ENCODE results near the gene KNDC1.

KNDC1 gene

DNA sequence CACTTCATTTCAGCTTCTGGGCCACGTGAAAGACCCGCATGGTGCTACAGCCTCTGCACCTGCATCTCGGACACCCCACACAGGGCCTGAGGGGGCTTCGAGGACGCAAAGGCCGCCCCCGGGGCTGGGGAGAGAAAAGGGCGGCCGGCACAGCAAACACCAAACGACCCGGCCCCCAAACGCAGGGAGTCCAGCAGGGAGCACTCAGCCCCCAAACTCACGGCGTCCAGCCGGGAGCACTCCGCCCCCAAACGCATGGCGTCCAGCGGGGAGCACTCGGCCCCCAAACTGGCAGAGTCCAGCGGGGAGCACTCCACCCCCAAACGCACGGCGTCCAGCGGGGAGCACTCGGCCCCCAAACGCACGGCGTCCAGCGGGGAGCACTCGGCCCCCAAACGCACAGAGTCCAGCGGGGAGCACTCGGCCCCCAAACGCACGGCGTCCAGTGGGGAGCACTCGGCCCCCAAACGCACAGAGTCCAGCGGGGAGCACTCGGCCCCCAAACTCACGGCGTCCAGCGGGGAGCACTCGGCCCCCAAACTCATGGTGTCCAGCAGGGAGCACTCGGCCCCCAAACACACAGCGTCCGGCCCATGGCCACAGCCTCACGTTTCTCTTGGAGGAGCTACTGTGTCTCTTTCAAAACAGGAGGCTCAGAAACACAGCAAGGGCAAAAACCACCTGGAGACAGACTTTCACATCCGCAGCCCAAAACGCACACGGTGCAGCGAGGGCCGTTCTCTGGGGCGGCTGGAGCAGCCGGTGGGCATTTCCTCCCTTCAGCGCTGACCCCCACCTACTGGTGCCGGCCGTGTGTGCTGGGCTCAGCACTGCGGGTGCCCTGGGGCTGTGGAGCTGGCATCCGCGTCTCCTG is 43.0 kb downstream of the KNDC1 start:
- in situ Hi-C loops (cut with HindIII; ENCODE audit: low sequenced_read_pairs): no loop called here
- H3K4me3 ChIP-seq (ENCODE audit: low read depth, low read length): no peak overlapping the region
- TF ChIP-seq, protein P1, sequence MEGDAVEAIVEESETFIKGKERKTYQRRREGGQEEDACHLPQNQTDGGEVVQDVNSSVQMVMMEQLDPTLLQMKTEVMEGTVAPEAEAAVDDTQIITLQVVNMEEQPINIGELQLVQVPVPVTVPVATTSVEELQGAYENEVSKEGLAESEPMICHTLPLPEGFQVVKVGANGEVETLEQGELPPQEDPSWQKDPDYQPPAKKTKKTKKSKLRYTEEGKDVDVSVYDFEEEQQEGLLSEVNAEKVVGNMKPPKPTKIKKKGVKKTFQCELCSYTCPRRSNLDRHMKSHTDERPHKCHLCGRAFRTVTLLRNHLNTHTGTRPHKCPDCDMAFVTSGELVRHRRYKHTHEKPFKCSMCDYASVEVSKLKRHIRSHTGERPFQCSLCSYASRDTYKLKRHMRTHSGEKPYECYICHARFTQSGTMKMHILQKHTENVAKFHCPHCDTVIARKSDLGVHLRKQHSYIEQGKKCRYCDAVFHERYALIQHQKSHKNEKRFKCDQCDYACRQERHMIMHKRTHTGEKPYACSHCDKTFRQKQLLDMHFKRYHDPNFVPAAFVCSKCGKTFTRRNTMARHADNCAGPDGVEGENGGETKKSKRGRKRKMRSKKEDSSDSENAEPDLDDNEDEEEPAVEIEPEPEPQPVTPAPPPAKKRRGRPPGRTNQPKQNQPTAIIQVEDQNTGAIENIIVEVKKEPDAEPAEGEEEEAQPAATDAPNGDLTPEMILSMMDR (IDR thresholded peaks at IDR 0.05; ENCODE audit: low read depth, low read length): no peak
- DNase-seq (ENCODE audit: low read depth, low spot score): no peak

DNA sequence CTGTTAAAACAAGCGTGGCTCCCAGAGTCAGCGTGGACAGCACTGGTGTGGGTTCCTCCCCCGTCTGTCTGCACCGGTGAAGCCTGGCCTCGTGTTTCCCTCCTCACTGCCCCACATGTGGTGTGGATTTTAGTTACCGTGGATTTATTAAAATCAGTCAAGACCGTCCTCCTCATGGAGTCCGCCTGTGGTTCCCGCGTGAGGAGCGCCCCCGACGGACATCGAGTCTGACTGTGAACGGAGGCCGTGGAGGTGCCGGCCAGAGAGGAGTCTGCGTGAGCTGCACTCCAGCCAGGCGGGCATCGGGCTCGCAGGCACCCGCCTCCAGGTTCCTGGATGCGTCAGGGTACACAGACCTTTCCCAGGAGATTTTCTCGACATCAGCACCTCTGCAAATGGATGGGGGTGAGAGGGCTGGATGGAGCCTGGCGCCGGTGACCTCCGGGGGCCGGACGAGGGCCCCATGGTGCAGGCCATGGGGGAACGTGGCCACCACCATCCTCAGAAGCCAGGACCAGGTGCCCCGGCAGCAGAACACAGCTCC is 43.7 kb downstream of the KNDC1 start:
- no peak for DNase-seq (ENCODE audit: low read depth, low spot score)
- H3K4me3 ChIP-seq (ENCODE audit: low read depth, low read length): no peak overlapping the region
- in situ Hi-C loops (cut with HindIII; ENCODE audit: low sequenced_read_pairs): no loop called here
- TF ChIP-seq, protein P1 (IDR thresholded peaks at IDR 0.05; ENCODE audit: low read depth, low read length): no peak

DNA sequence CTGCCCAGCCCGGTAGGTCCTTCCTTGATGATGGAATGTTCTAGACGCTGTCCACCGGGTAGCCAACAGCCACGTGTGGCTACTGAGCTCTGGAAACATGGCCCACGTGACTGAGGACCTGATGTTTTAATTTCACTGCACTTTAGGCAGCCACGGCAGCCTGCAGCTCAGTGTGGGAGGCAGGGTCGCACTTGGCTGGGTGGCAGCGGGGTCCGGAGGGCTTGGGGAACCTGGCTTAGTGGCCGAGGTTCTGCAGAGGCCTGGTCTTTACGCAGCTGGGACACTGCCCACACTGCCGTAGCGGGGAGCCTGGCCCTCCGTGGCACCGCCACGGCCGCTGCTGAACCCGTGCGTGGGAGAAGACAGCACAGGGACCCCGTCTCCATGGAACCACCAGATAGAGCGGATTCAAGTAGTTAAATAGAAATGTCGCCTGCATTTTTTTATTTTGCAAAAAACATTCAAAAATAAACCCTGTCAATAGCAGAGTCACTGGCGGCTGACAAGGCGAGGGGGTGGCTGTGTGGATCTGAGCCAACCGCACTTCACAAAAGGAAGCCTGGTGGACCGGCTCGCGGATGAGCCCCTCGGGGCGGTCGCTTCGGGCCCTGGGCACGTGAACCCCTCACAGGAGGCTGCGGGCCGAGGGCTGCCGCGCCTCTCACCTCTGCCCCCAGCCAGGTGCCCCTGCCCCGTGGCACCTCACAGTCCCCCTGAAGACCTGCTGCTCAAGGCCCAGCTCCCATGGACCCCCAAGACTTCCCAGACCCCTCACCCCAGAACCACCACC is 44.4 kb downstream of the KNDC1 start:
- no peak overlapping the region for H3K4me3 ChIP-seq (ENCODE audit: low read depth, low read length)
- no peak for DNase-seq (ENCODE audit: low read depth, low spot score)
- in situ Hi-C loops (cut with HindIII; ENCODE audit: low sequenced_read_pairs): no loop called here
- TF ChIP-seq, protein P1 (IDR thresholded peaks at IDR 0.05; ENCODE audit: low read depth, low read length): no peak

DNA sequence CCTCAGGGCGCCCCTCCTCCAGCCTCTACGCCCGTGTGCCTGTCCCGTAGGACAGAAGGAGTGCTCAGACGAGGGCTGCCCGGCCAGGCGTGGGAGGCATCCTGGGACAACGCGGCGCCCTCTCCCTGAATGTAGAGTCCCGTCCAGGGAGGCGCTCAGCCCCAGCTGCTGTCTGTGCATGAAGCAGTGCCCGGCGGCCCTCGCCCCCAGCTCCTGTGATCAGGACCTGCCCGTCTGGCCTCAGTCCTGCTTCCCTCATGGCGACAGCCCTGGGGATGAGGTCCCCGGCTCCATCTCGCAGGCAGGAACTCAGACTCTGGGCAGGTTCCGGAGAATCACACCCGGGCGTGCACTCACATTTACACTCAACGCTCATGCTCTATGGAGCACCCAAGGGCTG is 45.1 kb downstream of the KNDC1 start:
- no peak for DNase-seq (ENCODE audit: low read depth, low spot score)
- in situ Hi-C loops (cut with HindIII; ENCODE audit: low sequenced_read_pairs): no loop called here
- H3K4me3 ChIP-seq (ENCODE audit: low read depth, low read length): no peak overlapping the region
- TF ChIP-seq, protein P1 (IDR thresholded peaks at IDR 0.05; ENCODE audit: low read depth, low read length): no peak

DNA sequence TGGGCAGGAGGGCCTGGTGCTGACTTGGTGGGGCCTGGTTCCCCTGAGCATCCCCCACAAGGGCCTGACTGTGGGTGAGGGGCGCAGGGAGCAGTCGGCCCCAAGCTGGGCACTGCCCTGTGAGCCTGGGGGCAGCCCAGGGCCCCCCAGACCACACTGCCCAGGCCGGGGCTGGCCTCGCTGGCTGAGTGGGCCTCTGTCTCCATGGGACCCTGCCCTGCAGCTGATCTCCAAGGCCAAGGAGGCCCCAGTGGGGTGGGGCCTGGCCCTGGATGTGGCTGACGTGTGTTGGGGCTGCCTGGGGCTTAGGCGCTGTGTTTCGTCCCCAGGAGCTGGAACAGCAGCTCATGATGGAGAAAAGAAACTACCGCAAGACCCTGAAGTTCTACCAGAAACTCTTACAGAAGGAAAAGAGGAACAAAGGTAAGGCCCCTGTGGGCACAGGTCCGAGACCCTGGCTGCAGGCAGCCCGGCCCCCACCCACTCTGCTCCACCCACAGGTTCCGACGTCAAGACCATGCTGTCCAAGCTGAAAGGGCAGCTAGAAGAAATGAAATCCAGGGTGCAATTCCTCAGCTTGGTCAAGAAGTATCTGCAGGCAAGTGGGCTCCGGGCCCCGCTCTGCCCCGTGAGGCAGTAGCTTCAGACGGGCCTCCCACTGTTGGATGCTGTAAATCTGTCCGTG is 46.5 kb downstream of the KNDC1 start:
- DNase-seq (ENCODE audit: low read depth, low spot score): no peak
- in situ Hi-C loops (cut with HindIII; ENCODE audit: low sequenced_read_pairs): no loop called here
- TF ChIP-seq, protein P1 (IDR thresholded peaks at IDR 0.05; ENCODE audit: low read depth, low read length): no peak
- H3K4me3 ChIP-seq (ENCODE audit: low read depth, low read length): no peak overlapping the region

DNA sequence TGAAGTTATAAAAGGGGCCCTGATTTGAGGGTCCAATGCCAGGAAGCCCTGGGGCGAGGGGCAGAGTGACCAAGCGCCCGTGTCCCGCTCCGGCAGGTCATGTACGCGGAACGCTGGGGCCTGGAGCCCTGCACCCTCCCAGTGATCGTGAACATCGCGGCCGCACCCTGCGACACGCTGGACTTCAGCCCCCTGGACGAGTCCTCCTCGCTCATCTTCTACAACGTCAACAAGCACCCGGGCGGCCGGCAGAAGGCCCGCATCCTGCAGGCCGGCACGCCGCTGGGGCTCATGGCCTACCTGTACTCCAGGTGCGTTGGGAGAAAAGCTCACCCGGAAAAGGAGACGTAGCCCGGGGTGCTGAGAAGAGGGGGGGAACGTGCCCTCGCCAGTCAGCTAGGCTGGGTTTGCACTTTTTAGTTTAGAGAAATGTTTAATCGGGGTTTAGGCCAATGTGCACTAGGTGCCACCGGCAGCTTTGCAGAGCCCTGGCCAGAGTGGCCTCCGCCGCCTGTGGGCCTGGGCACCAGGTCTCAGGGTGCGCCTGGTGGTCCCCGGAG is 47.1 kb downstream of the KNDC1 start:
- DNase-seq (ENCODE audit: low read depth, low spot score): no peak
- in situ Hi-C loops (cut with HindIII; ENCODE audit: low sequenced_read_pairs): no loop called here
- TF ChIP-seq, protein P1 (IDR thresholded peaks at IDR 0.05; ENCODE audit: low read depth, low read length): no peak
- H3K4me3 ChIP-seq (ENCODE audit: low read depth, low read length): no peak overlapping the region
